ENCODE results near the gene PIGQ. TPM values are rescaled to one million over a fixed set of nuclear protein-coding genes. Genes with fewer than 3 reads are reported as not detected.

PIGQ gene
- total RNA-seq, 2 experiments from 2014 or later, result 22.8 to 27.0 TPM

- Mint-ChIP-seq H3K27me3 (peaks cover 6% of the 10 kb centered on the region), H3K36me3 (ENCODE audit: low read depth) (no peaks in the 10 kb centered on the region), H3K27ac (no peak overlapping the region), H3K4me1 (ENCODE audit: low read depth) (peaks cover 13% of the 10 kb centered on the region), H3K9me3 (no peaks in the 10 kb centered on the region), H3K4me3 (no peak overlapping the region)
- intact Hi-C loops (cut with DNase I, micrococcal nuclease), result no loop called here
- Histone ChIP-seq H3K27ac (ENCODE audit: low read depth in 1 of 2, low read length in 2 of 2) (no peak overlapping the region), H3K4me1 (ENCODE audit: insufficient read depth, low read length) (peaks cover 21% of the 10 kb centered on the region), H3K9me3 (ENCODE audit: control insufficient read depth in 1 of 2, insufficient read depth in 1 of 2, low read length in 2 of 2) (peaks cover 0 to 23% of the 10 kb centered on the region in 2 experiments), H3K4me3 (ENCODE audit: low read length) (no peak overlapping the region), H3K27me3 (ENCODE audit: control insufficient read depth in 1 of 2, insufficient read depth in 2 of 2, low read length in 2 of 2) (peaks cover 17 to 24% of the 10 kb centered on the region in 2 experiments), H3K36me3 (ENCODE audit: insufficient read depth, low read length) (no peaks in the 10 kb centered on the region)
- no peak for DNase-seq
- TF ChIP-seq CTCF (IDR thresholded peaks at IDR 0.05), result no peak
- ChIA-PET POLR2A (no interaction called here), CTCF (no interaction called here)
- no peak for ATAC-seq (ENCODE audit: poor library complexity)
Measured at GRCh38 chr16:561957-562938, 7.5 kb upstream of the PIGQ start.

GRCh38 chr16:563072-563644 lies 6.6 kb upstream of the PIGQ start:
- no peaks in the 10 kb centered on the region for H3K9me3 Mint-ChIP-seq
- no peaks in the 10 kb centered on the region for H3K36me3 Mint-ChIP-seq (ENCODE audit: low read depth)
- ATAC-seq (ENCODE audit: poor library complexity), result no peak
- intact Hi-C loops (cut with DNase I, micrococcal nuclease), result no loop called here
- Histone ChIP-seq H3K27me3 (ENCODE audit: control insufficient read depth in 1 of 2, insufficient read depth in 2 of 2, low read length in 2 of 2) (peaks cover 17 to 24% of the 10 kb centered on the region in 2 experiments), H3K27ac (ENCODE audit: low read depth in 1 of 2, low read length in 2 of 2) (no peak overlapping the region), H3K9me3 (ENCODE audit: control insufficient read depth in 1 of 2, insufficient read depth in 1 of 2, low read length in 2 of 2) (peaks cover 0 to 23% of the 10 kb centered on the region in 2 experiments), H3K36me3 (ENCODE audit: insufficient read depth, low read length) (no peaks in the 10 kb centered on the region), H3K4me1 (ENCODE audit: insufficient read depth, low read length) (peaks cover 30% of the 10 kb centered on the region), H3K4me3 (ENCODE audit: low read length) (no peak overlapping the region)
- ChIA-PET CTCF (no interaction called here), POLR2A (no interaction called here)
- no peak for DNase-seq
- H3K4me1 Mint-ChIP-seq (ENCODE audit: low read depth), result peaks cover 14% of the 10 kb centered on the region
- H3K27me3 Mint-ChIP-seq, result peaks cover 4% of the 10 kb centered on the region
- no peak for TF ChIP-seq CTCF (IDR thresholded peaks at IDR 0.05)
- no peak overlapping the region for H3K27ac Mint-ChIP-seq
- no peak overlapping the region for H3K4me3 Mint-ChIP-seq

- ChIA-PET CTCF (no interaction called here), POLR2A (no interaction called here)
- Mint-ChIP-seq H3K4me3 (no peak overlapping the region), H3K4me1 (ENCODE audit: low read depth) (peaks cover 21% of the 10 kb centered on the region), H3K36me3 (ENCODE audit: low read depth) (no peaks in the 10 kb centered on the region), H3K27me3 (no peaks in the 10 kb centered on the region), H3K27ac (no peak overlapping the region), H3K9me3 (no peaks in the 10 kb centered on the region)
- no peak for TF ChIP-seq CTCF (IDR thresholded peaks at IDR 0.05)
- no peak overlapping the region for H3K4me3 ChIP-seq (ENCODE audit: low read length)
- intact Hi-C loops (cut with DNase I, micrococcal nuclease), result no loop called here
- H3K4me1 ChIP-seq (ENCODE audit: insufficient read depth, low read length), result peaks cover 41% of the 10 kb centered on the region
- DNase-seq (no peak), ATAC-seq (ENCODE audit: poor library complexity) (no peak)
- peaks cover 7 to 9% of the 10 kb centered on the region in 2 experiments for H3K27me3 ChIP-seq (ENCODE audit: control insufficient read depth in 1 of 2, insufficient read depth in 2 of 2, low read length in 2 of 2)
- peaks cover 0 to 12% of the 10 kb centered on the region in 2 experiments for H3K9me3 ChIP-seq (ENCODE audit: control insufficient read depth in 1 of 2, insufficient read depth in 1 of 2, low read length in 2 of 2)
- H3K36me3 ChIP-seq (ENCODE audit: insufficient read depth, low read length), result no peaks in the 10 kb centered on the region
- no peak overlapping the region for H3K27ac ChIP-seq (ENCODE audit: low read depth in 1 of 2, low read length in 2 of 2)
Measured at GRCh38 chr16:564690-565418, 4.9 kb upstream of the PIGQ start.

All from CD4-positive, alpha-beta T cell (primary cell).